Right cardiac atrium (tissue), 5 donors: ENCODE data around the gene NPAS2. TPM values are rescaled to one million over a fixed set of nuclear protein-coding genes. Genes with fewer than 3 reads are reported as not detected.

Experiments used
- ATAC-seq, 2 donors: fragments of 200-7000 bp; cut with Tn5 transposase; one replicate each; pipeline versions ENCODE4 v1.8.0 to v1.9.1; 2020; ENCODE audit warnings: moderate library complexity in 2 of 2, mild to moderate bottlenecking in 1 of 2
- DNase-seq, 3 donors: peaks; one replicate each; pipeline ENCODE4 v3.0.0-alpha.2; 2020
- H3K27ac ChIP-seq: one replicate; pipeline ENCODE4 v1.5.1; 2013; ENCODE audit warnings: mild to moderate bottlenecking, low read length, control low read depth, moderate library complexity
- H3K27me3 ChIP-seq: one replicate; pipeline ENCODE4 v1.6.1; 2013; ENCODE audit not compliant: control insufficient read depth, insufficient read depth
- H3K4me1 ChIP-seq: one replicate; pipeline ENCODE4 v1.6.1; 2013; ENCODE audit warnings: low read length; ENCODE audit not compliant: control insufficient read depth, insufficient read depth
- H3K4me3 ChIP-seq: one replicate; pipeline ENCODE4 v1.5.1; 2013; ENCODE audit warnings: low read length, control low read depth
- H3K9me3 ChIP-seq: one replicate; pipeline ENCODE4 v1.6.1; 2013; ENCODE audit warnings: low read length; ENCODE audit not compliant: control insufficient read depth
- WGBS: extraction: QIAGEN DNeasy Blood & Tissue Kit; methylation state at CpG from one replicate; pipeline ENCODE4 v1.1.7; 2013; 5-methylcytosine and 5-hydroxymethylcytosine counted together
- intact Hi-C, 4 donors: fragments of 100-400 bp; cut with DNase I; formaldehyde crosslinking; loops; one replicate each; pipeline versions ENCODE4 v1.11.0 to v1.14.0; 2022 to 2023
- polyA plus RNA-seq: library from polyadenylated mRNA; stranded (reverse); fragments of 200-250 nt; gene quantifications from one replicate; pipeline ENCODE4 v1.2.3, GENCODE V29; 2013
- total RNA-seq, 4 donors: library from RNA; stranded (reverse); fragmentation: NEBNext Ultra II Directional; extraction: Animal tissue kit (Norgen Biotek cat#: 25700); gene quantifications; one replicate each; pipeline ENCODE4 v1.2.1, GENCODE V29; 2021
- donor health status: healthy with polysubstance abuse.
- donor health status: DM: no; HTN: yes; CAD: no.
- donor health status: DM: no; HTN: no; CAD: no.
- donor health status: DM: no; HTN: yes; CAD: no; lungs with severe emphysema.
- donor health status: DM: yes; HTN: yes; CAD: no.

The NPAS2 gene
- total and polyA plus RNA-seq, 5 donors = 36.8 to 53.4 (median 40.1) TPM

DNA sequence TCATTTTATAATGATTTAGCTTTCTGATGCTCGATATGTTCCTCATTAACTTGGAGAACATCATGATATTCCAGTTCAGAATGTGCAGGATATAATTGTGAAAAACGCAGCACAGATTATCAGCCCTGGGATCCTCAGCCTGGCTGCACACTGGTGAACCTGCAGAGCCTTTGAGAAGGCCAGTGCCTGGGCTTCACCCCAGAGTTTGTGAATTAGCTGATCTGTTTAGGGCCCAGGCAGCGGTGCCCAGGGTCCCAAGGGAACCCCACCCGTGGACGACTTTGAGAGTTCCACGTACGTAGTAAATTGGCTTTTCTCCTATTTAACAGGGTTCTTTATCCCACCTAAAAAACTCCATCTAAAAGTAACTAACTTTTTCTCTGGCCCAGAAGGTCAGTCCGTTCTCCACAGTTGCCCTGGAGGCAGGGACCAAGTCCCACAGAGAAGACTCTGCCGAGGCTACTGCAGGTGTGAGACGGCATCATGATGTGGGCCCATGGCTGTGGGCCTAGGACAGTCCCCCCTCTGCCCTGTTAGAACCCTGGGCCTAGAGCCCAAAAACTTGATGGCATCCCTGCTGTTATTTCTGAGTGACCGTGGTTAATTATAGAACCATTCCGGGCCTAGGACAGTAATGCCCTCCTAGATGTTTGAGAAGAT is 142.6 kb downstream of the NPAS2 start:
- H3K4me3 ChIP-seq = no peak overlapping the region
- 72% methylated on average over 12 of the region's 12 CpGs for WGBS
- no peaks in the 10 kb centered on the region for H3K27me3 ChIP-seq
- H3K4me1 ChIP-seq = peaks cover 2% of the 10 kb centered on the region
- ATAC-seq = no peak
- H3K9me3 ChIP-seq = no peaks in the 10 kb centered on the region
- no peak overlapping the region for H3K27ac ChIP-seq
- intact Hi-C loops = no loop called here
- DNase-seq = no peak

DNA sequence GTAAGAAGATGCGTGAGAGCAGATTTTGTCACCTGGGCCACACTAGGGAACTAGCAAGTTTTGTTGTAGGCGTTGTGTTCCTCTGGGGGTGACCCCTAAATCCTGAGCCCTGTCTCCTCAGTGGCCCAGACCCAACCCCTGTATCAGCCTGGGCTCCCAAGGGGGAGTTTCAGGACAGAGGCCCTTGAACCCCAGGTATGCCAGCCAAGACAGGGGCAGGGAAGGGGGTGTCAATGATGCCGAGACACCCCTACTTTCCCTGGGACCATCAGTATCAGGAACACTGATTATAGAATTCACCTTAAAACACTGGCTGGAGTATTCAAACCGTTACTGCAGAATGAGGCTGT is 143.1 kb downstream of the NPAS2 start:
- H3K4me1 ChIP-seq = peaks cover 2% of the 10 kb centered on the region
- H3K27ac ChIP-seq = no peak overlapping the region
- 93% methylated on average over 4 of the region's 4 CpGs for WGBS
- intact Hi-C loops = no loop called here
- H3K9me3 ChIP-seq = no peaks in the 10 kb centered on the region
- DNase-seq = no peak
- no peak for ATAC-seq
- no peaks in the 10 kb centered on the region for H3K27me3 ChIP-seq
- H3K4me3 ChIP-seq = no peak overlapping the region

GRCh38 chr2:100964222-100964621 is 144.3 kb downstream of the NPAS2 start:
- Histone ChIP-seq H3K27me3 (no peaks in the 10 kb centered on the region), H3K4me3 (no peak overlapping the region), H3K27ac (no peak overlapping the region), H3K9me3 (no peaks in the 10 kb centered on the region), H3K4me1 (peaks cover 1% of the 10 kb centered on the region)
- WGBS = 74% methylated on average over 12 of the region's 12 CpGs
- ATAC-seq (no peak), DNase-seq (no peak)
- intact Hi-C loops = no loop called here

GRCh38 chr2:100964681-100965169 is 144.8 kb downstream of the NPAS2 start:
- intact Hi-C loops = no loop called here
- ATAC-seq (peak; percentile 26 to 29), DNase-seq (peak in 2 of 3 donors; percentile 37 to 70)
- Histone ChIP-seq H3K4me3 (no peak overlapping the region), H3K27ac (no peak overlapping the region), H3K9me3 (no peaks in the 10 kb centered on the region), H3K4me1 (no peaks in the 10 kb centered on the region), H3K27me3 (no peaks in the 10 kb centered on the region)
- WGBS = 62% methylated on average over 11 of the region's 11 CpGs

GRCh38 chr2:100965596-100965995 is 145.7 kb downstream of the NPAS2 start:
- WGBS = 96% methylated on average over 5 of the region's 5 CpGs
- intact Hi-C loops = no loop called here
- H3K4me3 ChIP-seq = no peak overlapping the region
- no peaks in the 10 kb centered on the region for H3K9me3 ChIP-seq
- H3K4me1 ChIP-seq = no peaks in the 10 kb centered on the region
- H3K27ac ChIP-seq = no peak overlapping the region
- DNase-seq (no peak), ATAC-seq (no peak)
- no peaks in the 10 kb centered on the region for H3K27me3 ChIP-seq

GRCh38 chr2:100967716-100968115 is 147.8 kb downstream of the NPAS2 start:
- H3K27ac ChIP-seq = no peak overlapping the region
- DNase-seq (no peak), ATAC-seq (no peak)
- intact Hi-C loops = no loop called here
- H3K27me3 ChIP-seq = no peaks in the 10 kb centered on the region
- no peaks in the 10 kb centered on the region for H3K9me3 ChIP-seq
- 91% methylated on average over 8 of the region's 8 CpGs for WGBS
- H3K4me1 ChIP-seq = no peaks in the 10 kb centered on the region
- no peak overlapping the region for H3K4me3 ChIP-seq

DNA sequence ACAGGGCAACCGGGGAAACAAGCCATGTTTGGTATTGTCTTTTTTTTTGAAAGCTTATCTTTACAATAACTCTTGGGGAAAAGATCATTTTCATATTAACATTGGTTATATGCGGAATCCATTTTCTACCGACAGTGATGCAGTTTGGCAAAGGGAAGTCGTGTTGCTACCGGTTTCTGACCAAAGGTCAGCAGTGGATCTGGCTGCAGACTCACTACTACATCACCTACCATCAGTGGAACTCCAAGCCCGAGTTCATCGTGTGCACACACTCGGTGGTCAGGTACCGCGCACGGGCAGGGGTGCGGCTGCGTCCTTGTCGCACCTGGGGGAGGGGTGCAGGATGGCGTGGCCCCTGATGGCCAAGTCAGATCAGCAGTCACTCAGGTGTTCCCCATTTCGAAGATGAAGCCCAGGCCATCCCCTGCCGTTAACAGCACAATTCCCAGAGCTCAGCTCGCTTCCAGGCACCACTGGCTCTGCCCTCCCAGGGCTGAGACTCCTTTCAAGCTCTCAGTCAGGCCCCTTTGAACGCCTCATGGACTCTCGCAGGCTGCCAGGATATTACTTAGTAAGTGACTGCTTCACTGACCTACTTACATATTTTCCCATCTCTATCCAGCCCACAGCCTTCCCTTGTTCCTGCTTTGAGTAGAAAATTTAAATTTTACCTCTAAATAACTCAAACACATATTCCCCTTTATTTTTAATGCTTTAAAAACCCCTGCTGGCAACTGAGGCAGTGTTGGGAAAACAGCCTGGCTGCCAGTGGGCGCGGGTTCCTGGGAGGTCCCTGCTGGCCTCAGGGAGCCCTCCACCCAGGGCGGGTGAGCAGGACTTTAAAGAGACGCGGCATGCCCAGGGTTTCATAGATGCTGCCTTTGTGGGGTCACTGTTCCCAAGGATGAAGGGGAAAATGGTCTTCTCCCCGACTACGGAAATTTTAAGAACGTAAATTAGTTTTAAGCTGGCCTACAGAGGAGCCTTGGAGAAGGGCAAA is 148.5 kb downstream of the NPAS2 start:
- H3K4me3 ChIP-seq = no peak overlapping the region
- intact Hi-C loops = no loop called here
- ATAC-seq = no peak

DNA sequence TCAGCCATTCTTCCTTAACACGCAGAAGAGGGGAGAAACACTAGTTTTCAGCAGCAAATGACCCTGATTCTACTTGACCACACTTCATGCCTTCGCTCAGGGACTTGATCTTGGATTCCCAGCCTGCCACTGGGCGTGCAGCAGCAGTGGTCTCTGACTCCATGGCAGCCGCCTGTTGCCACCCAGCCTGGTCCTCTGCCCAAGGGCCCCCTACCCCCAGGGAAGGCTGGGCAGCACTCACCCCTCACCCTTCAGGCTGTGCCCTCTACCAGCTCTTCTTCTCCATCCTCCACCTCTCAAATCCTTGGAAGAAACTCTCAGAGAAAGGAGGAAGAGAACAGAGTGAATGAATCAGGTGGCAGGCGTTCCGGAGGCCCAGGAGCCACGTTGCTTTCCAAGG is 150.1 kb downstream of the NPAS2 start:
- Histone ChIP-seq H3K27ac (no peak overlapping the region), H3K27me3 (no peaks in the 10 kb centered on the region), H3K4me3 (no peak overlapping the region), H3K9me3 (no peaks in the 10 kb centered on the region), H3K4me1 (no peaks in the 10 kb centered on the region)
- WGBS = 90% methylated on average over 7 of the region's 7 CpGs
- intact Hi-C loops = no loop called here
- DNase-seq (no peak), ATAC-seq (no peak)

More for the DNA sequence above, 148.5 kb downstream of the NPAS2 start:
- H3K27me3 ChIP-seq = no peaks in the 10 kb centered on the region
- H3K27ac ChIP-seq = no peak overlapping the region
- no peaks in the 10 kb centered on the region for H3K9me3 ChIP-seq
- WGBS = 88% methylated on average over 28 of the region's 28 CpGs
- peak in 1 of 3 donors; percentile 42 for DNase-seq
- no peaks in the 10 kb centered on the region for H3K4me1 ChIP-seq

DNA sequence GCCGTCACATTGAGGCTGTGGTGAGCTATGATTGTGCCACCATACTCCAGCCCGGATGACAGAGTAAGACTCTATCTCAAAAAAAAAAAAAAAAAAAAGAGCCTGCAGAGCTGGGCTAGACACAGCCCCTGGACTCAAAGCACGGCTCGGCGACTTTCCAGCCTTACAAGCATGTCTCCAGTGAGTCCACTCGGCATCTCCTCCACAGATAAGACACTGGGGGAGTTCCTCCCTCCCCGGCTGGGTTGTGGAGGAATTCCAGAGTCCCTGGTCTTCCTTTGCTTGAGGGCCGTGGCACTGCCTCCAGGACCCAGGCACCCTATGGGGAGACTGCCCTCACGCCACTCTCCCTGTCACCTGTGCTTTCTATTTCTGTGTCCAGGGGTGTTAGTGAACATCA is 151.3 kb downstream of the NPAS2 start:
- peak; percentile 24 to 76 for ATAC-seq
- no peaks in the 10 kb centered on the region for H3K27me3 ChIP-seq

DNA sequence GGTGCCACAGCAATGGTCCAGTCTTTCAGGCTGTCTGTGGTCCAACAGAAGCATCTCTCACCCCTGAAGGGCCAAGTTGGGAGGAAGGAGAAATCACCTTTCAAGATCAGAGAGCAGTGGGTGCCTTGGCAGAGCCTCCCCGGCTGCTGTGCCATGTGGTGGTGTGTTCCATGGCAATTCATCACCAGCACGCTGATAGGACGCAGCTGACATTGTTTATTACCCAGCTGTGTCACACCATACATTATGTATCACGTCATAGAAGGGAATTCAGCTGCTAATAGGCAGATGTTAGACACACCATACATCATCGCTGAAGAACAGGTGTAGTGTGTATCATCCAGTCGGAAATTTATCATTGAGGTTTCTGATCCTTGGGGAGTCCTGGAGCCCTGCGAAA is 152.5 kb downstream of the NPAS2 start:
- Histone ChIP-seq H3K9me3 (no peaks in the 10 kb centered on the region), H3K27me3 (no peaks in the 10 kb centered on the region), H3K4me1 (no peaks in the 10 kb centered on the region), H3K27ac (no peak overlapping the region), H3K4me3 (no peak overlapping the region)
- ATAC-seq (no peak), DNase-seq (no peak)
- WGBS = 88% methylated on average over 7 of the region's 7 CpGs
- intact Hi-C loops = no loop called here

More for the DNA sequence above, 151.3 kb downstream of the NPAS2 start:
- intact Hi-C loops = no loop called here
- Histone ChIP-seq H3K9me3 (no peaks in the 10 kb centered on the region), H3K4me3 (no peak overlapping the region), H3K4me1 (no peaks in the 10 kb centered on the region), H3K27ac (no peak overlapping the region)
- DNase-seq = peak; percentile 66 to 86 (median 73)
- WGBS = 64% methylated on average over 9 of the region's 9 CpGs
